ENCODE measurements around the gene PAK4. TPM values are rescaled to one million over a fixed set of nuclear protein-coding genes. Genes with fewer than 3 reads are reported as not detected.
A peak's percentile ranks its signal among the peaks of the same experiment; 100 is the strongest.

PAK4 gene
- total RNA-seq, 2 donors from 2014 or later, result 11.2 to 13.7 TPM

GRCh38 chr19:39129116-39129515 lies 3.5 kb downstream of the PAK4 start:
- peaks cover 0 to 87% of the 10 kb centered on the region in 2 donors for H3K4me1 ChIP-seq
- no peak for TF ChIP-seq CTCF (IDR thresholded peaks at IDR 0.05)
- no peak overlapping the region for H3K4me3 ChIP-seq
- no peaks in the 10 kb centered on the region for H3K36me3 ChIP-seq
- H3K9me3 ChIP-seq, result no peaks in the 10 kb centered on the region
- no peak overlapping the region for H3K27ac ChIP-seq
- no peaks in the 10 kb centered on the region for H3K27me3 ChIP-seq
- no peak for DNase-seq (ENCODE audit: low spot score)

GRCh38 chr19:39130337-39131254 lies 5.0 kb downstream of the PAK4 start:
- Histone ChIP-seq H3K9me3 (no peaks in the 10 kb centered on the region), H3K4me1 (peaks cover 0 to 78% of the 10 kb centered on the region in 2 donors), H3K36me3 (no peaks in the 10 kb centered on the region), H3K4me3 (no peak overlapping the region), H3K27me3 (no peaks in the 10 kb centered on the region), H3K27ac (peak overlapping the region in 1 of 2 donors; percentile 44)
- DNase-seq (ENCODE audit: low spot score), result no peak
- no peak for TF ChIP-seq CTCF (IDR thresholded peaks at IDR 0.05)

- no peak overlapping the region for H3K4me3 ChIP-seq
- H3K27ac ChIP-seq, result peak overlapping the region; percentile 21 to 44
- no peak for TF ChIP-seq CTCF (IDR thresholded peaks at IDR 0.05)
- H3K27me3 ChIP-seq, result no peaks in the 10 kb centered on the region
- H3K9me3 ChIP-seq, result no peaks in the 10 kb centered on the region
- peak; percentile 64 for DNase-seq (ENCODE audit: low spot score)
- H3K4me1 ChIP-seq, result peaks cover 0 to 77% of the 10 kb centered on the region in 2 donors
- no peaks in the 10 kb centered on the region for H3K36me3 ChIP-seq
Measured at GRCh38 chr19:39131255-39131755, 5.7 kb downstream of the PAK4 start.

- Histone ChIP-seq H3K27me3 (no peaks in the 10 kb centered on the region), H3K4me1 (peaks cover 0 to 71% of the 10 kb centered on the region in 2 donors), H3K4me3 (no peak overlapping the region), H3K9me3 (no peaks in the 10 kb centered on the region), H3K27ac (no peak overlapping the region), H3K36me3 (no peaks in the 10 kb centered on the region)
- no peak for DNase-seq (ENCODE audit: low spot score)
- TF ChIP-seq CTCF (IDR thresholded peaks at IDR 0.05), result no peak
Measured at GRCh38 chr19:39132344-39132969, 6.9 kb downstream of the PAK4 start.

GRCh38 chr19:39133431-39134270 lies 8.1 kb downstream of the PAK4 start:
- Histone ChIP-seq H3K4me3 (no peak overlapping the region), H3K4me1 (peaks cover 0 to 60% of the 10 kb centered on the region in 2 donors), H3K27me3 (no peaks in the 10 kb centered on the region), H3K36me3 (no peaks in the 10 kb centered on the region), H3K9me3 (no peaks in the 10 kb centered on the region), H3K27ac (peak overlapping the region in 1 of 2 donors; percentile 8)
- no peak for TF ChIP-seq CTCF (IDR thresholded peaks at IDR 0.05)
- DNase-seq (ENCODE audit: low spot score), result no peak

Data from right atrium auricular region (tissue), 2 donors.